Thyroid gland (tissue), 4 donors: ENCODE data around the gene TSPAN7.

Source experiments
- CTCF ChIP-seq, 6 experiments: fragments of 200-600 bp in 3 of 6; fragments of 450-650 bp in 3 of 6; sonication (generic) in 3 of 6; IDR thresholded peaks; one replicate each; pipeline ENCODE4 v1.5.1; 2016 to 2019; ENCODE audit warnings: antibody characterized with exemption in 6 of 6, mild to moderate bottlenecking in 2 of 6, inconsistent platforms in 1 of 6, moderate library complexity in 1 of 6
- POLR2A ChIP-seq, 2 donors: fragments of 450-650 bp; IDR thresholded peaks; one replicate each; pipeline ENCODE4 v1.6.1; 2017; ENCODE audit warnings: antibody characterized with exemption in 2 of 2, mild to moderate bottlenecking in 2 of 2, moderate library complexity in 1 of 2

GRCh38 chrX:38654302-38654701 lies 93.0 kb downstream of the TSPAN7 start:
- peak in 5 of 6 experiments; percentile 18 to 48 (median 44) for TF ChIP-seq CTCF (IDR thresholded peaks at IDR 0.05)
- no peak for TF ChIP-seq POLR2A (IDR thresholded peaks at IDR 0.05)
